GM12874 (cell line): ENCODE data around the gene TAF1C.

ENCODE experiments used
- TF ChIP-seq, protein P1 (sequence below): IDR thresholded peaks from 2 replicates; pipeline ENCODE4 v1.5.1; 2011; ENCODE audit warnings: low read depth, mild to moderate bottlenecking, control low read depth, low read length, moderate library complexity; ENCODE audit not compliant: insufficient read depth

The TAF1C gene

DNA sequence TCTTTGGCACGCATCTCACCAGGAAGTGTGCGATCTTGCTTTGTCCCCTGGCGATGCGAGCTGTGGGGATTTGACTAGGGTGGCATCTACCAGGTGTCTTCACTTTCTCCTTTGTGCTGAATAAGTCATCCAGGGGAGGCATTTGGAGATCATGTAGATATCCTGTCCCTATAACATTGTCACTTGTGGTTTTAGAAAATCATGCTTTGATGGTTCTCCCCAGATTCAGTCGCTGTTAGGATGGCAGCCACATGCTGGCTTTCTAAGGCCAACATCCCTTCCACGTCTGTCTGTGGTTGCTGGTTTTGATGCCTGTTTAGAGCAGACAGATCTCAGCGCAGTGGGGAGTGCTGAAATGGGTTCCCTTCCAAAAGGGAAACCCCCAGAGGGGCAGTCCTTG is 6.6 kb upstream of the TAF1C start:
- TF ChIP-seq, protein P1, sequence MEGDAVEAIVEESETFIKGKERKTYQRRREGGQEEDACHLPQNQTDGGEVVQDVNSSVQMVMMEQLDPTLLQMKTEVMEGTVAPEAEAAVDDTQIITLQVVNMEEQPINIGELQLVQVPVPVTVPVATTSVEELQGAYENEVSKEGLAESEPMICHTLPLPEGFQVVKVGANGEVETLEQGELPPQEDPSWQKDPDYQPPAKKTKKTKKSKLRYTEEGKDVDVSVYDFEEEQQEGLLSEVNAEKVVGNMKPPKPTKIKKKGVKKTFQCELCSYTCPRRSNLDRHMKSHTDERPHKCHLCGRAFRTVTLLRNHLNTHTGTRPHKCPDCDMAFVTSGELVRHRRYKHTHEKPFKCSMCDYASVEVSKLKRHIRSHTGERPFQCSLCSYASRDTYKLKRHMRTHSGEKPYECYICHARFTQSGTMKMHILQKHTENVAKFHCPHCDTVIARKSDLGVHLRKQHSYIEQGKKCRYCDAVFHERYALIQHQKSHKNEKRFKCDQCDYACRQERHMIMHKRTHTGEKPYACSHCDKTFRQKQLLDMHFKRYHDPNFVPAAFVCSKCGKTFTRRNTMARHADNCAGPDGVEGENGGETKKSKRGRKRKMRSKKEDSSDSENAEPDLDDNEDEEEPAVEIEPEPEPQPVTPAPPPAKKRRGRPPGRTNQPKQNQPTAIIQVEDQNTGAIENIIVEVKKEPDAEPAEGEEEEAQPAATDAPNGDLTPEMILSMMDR: no peak

DNA sequence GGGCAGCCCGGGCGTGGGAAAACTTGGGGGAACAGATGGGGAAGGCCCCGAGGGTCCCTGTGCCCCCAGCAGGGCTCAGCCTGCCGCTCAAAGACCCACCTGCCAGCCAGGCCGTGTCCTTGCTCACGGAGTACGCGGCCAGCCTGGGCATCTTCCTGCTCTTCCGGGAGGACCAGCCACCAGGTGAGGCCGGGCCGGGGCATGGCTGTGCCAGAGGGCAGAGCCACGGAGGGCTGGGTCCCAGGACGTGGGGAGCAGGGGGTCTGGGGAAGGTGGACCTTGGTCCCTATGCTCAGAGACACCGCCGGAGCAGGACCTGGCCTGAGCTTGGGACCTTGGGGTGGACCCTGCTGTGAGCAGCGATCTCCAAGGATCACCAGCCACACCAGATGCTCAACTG is 4.6 kb upstream of the TAF1C start:
- TF ChIP-seq, protein P1: no peak

DNA sequence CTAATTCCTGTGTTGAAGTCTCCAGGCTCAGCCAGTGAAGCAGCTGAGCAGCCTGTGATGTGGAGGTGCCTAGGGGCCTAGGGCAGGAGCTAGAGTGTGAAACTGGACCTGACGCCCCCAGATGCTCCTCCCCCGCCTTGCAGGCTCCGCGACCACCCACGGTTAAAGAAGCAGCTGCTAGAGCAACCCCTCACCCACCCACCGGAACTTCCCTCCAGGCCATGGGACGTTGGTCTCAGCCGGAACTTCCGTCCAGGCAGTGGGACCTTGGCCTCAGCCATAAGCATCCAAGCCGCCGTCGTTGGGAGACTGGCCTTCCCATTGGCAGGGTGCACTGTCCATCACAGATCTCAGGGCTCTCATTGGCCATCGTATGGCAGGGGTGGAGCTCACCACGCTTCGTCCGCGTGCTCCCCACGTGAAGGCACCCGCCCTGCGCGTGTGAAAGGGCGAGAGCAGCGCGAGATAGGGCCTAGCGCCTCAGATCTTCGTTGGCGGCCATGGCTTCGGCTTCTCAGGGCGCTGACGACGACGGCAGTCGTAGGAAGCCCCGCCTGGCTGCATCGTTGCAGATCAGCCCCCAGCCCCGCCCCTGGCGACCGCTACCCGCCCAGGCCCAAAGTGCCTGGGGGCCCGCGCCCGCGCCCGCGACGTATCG is 4.0 kb upstream of the TAF1C start, which contains the start of gene ADAD2:
Gene ADAD2 (plus strand): TSS at position 427 of the 658 bp plus-strand sequence. CDS start 74 bp downstream, at position 501.
- TF ChIP-seq, protein P1: no peak

DNA sequence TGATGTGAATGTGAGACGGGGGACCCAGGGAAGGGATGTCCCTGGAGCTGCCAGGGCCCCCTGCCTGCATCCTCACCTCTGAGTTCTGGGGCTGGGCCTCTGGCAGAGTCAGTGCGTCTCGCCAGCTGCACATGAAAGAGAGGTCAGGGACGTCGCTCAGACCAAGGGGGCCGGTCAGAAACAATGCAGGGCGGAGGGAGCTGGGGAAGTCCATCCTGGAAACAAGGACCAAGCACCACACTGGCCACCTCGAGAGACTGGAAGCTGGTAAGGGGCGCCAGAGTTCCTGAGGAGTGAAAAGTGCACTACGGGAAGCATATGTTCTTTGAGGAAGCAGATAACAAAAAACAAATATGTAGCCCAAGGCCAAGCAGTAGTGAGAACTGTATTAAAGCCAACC is 2.1 kb downstream of the TAF1C start:
- TF ChIP-seq, protein P1: no peak

DNA sequence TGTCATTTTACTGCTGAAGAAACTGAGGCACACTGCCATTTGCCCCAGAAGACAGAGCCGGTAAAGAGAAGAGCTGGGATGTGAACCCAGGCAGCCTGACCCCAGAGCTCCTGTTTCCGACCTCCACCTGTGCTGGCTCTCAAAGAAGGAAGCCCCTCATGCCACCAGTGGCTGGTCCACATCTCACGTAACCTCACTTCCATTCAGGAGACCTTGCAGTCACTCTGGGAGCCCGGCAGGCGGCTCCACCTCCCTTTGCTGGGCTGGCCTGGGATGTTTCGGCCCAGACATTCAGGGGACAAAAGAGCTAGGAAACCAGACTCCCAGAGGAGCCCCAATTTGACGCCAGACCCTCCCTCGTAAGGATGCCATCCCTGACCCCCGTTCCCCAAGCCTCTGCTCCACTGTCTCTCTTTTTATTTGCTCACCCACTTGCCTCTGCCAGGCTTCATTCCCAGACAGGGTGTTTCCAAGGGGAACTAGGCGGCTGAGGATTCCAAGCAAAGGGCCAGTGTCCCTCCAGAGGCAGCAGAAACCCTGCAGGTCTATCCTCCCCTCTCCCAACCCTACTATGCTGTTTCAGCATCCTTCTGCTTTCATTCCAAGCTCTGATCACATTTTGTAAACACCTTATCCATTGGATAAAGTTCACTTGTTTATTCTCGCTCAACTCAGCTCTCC is 2.8 kb downstream of the TAF1C start:
- TF ChIP-seq, protein P1: no peak

DNA sequence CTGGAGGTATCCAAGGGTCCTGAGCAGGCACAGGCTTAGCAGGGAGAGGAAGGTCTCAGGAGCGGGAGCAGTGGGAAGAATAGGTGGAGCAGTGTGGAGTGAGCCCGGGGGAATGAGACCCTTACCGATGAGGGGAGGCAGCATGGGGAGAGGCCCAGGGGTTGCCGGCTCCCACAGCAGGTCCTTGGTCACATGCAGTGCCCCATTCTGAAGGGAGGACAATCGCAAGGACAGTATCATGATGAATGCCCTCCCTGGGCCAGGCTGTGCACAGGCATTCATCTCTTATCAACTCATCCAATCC is 3.3 kb downstream of the TAF1C start:
- TF ChIP-seq, protein P1: no peak

DNA sequence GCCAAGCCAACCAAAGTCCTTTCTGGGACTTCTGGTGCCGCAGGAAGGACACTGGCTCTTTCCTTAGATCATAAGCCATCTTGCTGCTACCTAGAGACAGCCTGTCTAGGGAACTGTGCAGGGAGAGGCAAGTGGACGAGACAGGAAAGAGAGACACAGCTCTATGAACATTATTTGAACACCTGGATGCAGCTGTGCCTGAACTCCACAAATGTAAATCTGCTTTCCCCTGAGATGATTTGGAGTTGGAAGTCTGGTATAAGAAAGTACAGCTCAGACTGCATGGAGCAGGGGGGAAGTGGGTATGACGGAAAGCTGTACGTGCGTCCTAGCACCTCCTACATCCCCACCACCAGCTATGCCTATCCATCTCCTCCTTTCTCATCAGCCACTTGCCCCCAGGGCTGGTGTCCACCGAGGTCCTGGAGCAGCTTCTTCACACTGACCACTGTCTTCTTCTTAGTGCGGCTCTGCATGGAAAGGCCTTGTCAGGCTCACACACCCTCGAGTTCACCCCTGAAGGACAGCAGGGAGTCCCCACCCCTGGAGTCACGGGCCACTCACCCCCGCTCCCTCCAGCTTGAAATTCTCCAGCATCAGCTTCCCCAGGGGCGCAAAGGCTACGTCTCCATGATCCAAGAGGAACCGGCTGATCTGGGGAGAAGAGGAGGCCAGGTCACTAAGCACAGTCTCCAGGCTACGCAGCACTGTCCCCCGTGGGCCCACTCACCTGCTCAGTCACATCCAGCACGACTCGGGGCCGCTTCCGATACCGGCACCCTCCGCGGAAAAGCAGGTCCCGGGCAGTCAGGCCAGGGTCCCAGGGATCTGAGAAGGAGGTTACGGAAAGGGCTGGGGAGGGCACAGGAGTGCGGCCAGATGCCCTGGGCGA is 3.9 kb downstream of the TAF1C start:
- TF ChIP-seq, protein P1: no peak
